RKO (cell line): ENCODE data around the gene ZNF132.
"Not testable (repeated sequence)": the region's sequence is repeated elsewhere in the genome, so short reads cannot be mapped to it uniquely, and the experiment has no call there.

Experiments
- DNase-seq: peaks from one replicate; pipeline ENCODE4 v3.0.0-alpha.2; 2016; ENCODE audit warnings: low spot score

The ZNF132 gene

GRCh38 chr19:58406818-58407657 lies 32.9 kb downstream of the ZNF132 start:
- no peak for DNase-seq

- DNase-seq, result not testable (repeated sequence)
Observed at GRCh38 chr19:58403920-58404478, 36.0 kb downstream of the ZNF132 start.

GRCh38 chr19:58401840-58402421 lies 38.0 kb downstream of the ZNF132 start:
- DNase-seq, result no peak

DNA sequence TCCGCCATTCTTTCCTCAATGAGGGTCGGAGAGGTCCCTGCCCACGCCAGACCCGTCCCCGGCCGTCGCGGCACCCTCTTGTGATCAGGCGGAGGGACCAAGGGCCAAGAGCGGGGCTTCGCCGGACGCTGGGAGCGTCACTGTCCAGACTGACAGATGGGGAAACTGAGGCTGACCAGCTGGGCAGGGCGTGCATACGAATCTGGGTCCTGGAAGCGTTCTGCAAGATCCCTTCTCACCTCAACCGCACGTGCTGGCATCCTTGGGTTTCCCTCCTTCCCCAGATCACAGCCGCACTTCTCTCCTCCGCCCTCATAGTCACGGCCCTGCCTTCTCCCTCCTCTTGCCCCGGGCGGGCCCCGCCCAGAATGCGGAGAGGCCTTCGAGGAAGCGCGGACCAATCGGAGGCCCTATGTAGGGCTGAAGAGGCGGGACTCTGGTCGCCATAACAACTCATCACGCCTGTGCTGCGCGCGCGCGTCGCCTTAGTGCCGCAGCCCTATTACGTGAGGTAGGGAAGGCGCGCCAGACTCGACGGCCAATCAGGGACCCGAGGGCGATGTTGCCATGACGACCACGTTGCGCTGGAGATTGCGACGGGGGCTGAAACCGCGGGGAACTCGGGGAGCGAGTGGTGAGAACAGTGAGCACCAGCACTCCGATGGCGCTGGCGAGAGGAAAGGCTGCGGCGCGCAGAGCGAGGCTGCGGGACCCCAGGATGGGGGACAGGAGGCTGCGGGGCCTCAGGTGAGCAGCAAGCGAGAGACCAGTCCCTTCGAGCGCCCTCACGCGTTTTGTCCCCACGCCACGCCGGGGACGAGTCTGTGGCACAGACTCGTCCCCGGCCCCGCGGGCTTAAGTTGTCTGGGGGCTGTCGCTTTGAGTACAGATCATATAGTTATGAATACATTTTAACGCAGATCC lies 38.8 kb downstream of the ZNF132 start:
- DNase-seq, result peak; percentile 99

GRCh38 chr19:58400316-58400915 lies 39.5 kb downstream of the ZNF132 start:
- no peak for DNase-seq

DNA sequence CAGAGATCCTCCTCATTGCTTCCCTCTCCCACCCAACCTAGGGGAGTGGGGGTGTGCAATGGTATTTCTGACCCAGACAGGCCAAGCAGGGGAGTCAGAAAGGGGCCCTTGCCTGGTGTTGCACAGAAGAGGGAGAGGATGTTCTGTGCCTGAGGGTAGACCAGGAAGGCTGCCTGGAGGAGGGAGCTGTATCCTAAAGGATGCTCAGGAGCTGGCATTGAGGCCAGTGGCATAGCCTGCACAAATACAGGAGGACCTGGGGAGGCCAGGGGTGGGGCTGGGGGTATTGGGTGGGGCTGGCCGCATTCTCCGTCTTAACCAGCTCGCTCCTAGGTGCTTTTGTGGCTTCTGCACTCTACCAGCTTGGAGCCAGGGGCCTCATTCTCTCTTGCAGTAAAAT lies 40.0 kb downstream of the ZNF132 start:
- no peak for DNase-seq

GRCh38 chr19:58398545-58398944 lies 41.4 kb downstream of the ZNF132 start:
- no peak for DNase-seq

DNA sequence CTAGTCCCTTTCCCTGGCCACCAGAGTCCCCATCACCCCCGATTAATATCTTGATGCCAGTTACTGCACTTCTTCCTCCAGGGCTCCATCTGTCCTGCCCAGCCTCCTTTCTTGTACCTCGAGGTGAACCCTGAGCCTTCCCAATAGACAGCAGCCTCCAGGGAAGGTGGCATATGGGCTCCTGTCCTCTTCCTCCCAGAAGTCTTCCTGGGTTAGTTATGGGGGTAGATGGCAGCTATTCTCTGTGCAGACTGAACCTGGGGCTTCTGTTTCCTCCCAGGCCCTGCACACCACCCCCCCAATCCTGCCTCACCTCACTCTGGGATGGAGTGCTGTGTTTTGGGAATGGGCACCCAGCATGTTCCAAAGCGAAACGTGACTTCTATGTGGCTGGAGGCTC lies 41.9 kb downstream of the ZNF132 start:
- DNase-seq, result no peak

DNA sequence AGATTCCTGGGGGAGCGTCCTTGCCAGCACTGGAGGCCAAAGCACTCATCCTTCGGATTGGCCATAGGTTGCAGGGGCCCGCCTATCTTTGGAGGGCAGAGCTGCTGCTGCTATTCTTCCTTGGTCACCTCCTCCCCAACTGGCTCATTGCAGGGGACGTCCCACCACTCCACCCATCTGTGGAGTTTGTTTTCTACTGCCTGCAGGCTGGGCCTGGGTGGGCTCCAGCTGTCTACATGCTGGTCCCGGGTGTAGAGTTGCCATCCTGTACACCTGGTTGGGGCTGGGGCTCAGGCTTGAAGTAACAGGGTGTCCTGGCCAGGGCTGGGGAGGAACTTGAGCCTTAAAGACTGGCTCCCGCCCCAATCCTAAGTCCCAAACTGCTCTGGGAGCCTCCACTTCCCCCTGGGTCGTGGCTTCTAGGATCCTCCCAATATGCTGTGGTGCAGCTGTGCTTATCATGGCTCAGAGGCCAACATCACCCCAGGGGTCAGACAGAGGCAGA lies 42.4 kb downstream of the ZNF132 start:
- no peak for DNase-seq

- no peak for DNase-seq
Observed at GRCh38 chr19:58396691-58397532, 43.0 kb downstream of the ZNF132 start.

GRCh38 chr19:58395979-58396627 lies 43.9 kb downstream of the ZNF132 start:
- no peak for DNase-seq

DNA sequence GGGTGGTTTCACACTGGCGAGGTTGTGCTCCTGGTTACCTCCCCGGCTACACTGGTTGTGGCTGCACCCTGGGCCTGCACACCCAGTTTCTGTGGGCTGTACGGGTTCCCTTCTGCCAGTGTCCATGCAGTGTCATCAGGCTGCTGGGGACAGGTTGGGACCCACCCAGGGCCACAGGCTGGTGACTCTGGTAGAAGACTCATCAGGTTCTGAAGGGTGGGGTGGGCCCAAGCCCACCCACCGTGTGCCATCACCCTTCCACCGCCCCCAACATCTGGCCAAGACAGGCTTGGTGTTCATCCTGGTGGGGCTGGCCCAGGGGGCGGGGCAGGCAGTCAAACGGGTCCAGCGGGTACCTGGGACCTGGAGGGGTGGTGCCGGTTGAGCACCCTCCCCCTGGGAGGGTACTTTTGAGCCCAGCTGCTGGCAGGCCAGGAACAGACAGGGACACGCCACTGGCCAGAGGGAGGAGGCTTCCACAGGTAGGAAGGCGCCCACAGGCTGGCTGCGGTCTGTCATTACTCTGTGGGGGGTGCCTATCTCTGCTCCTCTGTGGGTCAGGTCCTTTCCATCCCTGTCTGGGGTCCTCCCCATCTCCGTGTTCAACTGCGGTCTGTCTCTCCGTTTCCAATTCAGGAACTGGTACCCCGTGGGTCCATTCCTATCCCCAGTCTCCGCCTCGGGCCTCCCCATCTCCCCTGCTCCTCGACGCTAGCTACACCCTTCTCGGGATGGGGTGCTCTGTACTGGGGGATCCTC lies 44.6 kb downstream of the ZNF132 start, which contains the start of gene RNF225:
RNF225 (plus strand) TSS at position 437 of the 759 bp plus-strand sequence. CDS start 434 bp downstream, outside the sequence.
- no peak for DNase-seq

- DNase-seq, result no peak
Observed at GRCh38 chr19:58394821-58395219, 45.1 kb downstream of the ZNF132 start.

- no peak for DNase-seq
Observed at GRCh38 chr19:58393725-58394033, 46.3 kb downstream of the ZNF132 start.

GRCh38 chr19:58392945-58393724 lies 46.8 kb downstream of the ZNF132 start:
- no peak for DNase-seq

DNA sequence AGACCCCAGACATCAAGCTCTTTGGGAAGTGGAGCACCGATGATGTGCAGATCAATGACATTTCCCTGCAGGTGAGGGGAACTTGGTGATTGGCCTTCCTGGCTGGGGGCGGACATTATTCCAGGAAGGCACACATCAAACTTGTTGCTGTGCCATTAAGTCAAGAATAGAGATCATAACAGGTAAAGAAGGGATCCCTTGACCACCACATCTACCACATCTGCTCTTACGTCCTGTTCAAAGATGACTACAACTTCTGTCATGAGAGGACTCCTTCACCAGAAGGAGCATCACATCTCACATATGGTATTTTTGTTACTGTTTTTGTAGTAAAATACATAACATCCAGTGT lies 51.8 kb downstream of the ZNF132 start:
- no peak for DNase-seq

DNA sequence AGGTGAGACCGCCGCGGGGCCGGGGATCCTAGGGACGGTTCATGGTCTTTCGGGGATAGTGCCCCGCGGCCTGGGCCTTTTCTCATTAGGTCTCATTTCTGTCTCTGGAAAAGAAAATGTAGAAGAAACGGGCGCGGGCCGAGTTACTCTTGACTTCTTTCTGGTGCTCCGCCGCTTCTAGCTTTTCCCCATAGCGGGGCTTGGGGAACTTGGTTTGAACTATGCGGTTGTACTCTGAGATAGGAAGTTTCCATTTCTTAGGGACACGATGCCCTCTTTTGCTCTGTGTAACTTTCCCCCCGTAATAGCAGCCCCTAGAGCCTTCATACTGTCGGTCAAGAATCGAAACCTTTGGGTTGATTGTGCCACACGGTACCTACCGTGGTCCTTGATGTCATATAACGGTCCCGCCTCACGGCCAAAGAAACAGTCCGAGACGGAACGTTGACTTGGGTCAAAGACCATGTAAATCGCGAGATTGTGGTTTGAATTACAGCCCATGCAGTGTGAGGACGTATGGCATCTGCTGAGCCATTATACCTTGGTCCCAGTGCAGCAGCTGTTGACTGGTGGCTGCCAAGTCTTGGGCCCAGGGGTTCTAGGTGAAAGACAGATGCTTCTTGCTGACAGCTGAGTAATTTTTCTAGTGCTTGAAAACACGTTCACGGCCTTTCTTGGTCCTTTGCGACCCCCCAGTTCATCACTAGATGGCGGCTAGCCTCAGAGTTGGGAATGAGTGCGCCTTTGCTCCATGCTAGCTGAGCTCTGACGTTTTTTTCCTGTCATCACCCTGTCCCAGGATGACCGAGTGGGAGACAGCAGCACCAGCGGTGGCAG lies 52.4 kb downstream of the ZNF132 start:
- DNase-seq, result peak; percentile 78
